Liver (tissue), 9 donors: ENCODE results near the gene NFIX. TPM values are rescaled to one million over a fixed set of nuclear protein-coding genes. Genes with fewer than 3 reads are reported as not detected.

ENCODE experiments used
- DNase-seq: peaks from one replicate; pipeline ENCODE4 v3.0.0-alpha.2; 2017; ENCODE audit warnings: low spot score
- H3K27ac ChIP-seq, 2 donors: one replicate each; pipeline ENCODE4 v1.7.0; 2013; ENCODE audit warnings: inconsistent platforms in 2 of 2, low read length in 2 of 2, control low read depth in 1 of 2, low read depth in 1 of 2, mild to moderate bottlenecking in 1 of 2
- H3K27me3 ChIP-seq, 4 donors: one replicate each; pipeline versions ENCODE4 v1.6.1 to v1.7.0; 2013; ENCODE audit warnings: low read length in 3 of 4, inconsistent platforms in 1 of 4, mild to moderate bottlenecking in 1 of 4, moderate library complexity in 1 of 4; ENCODE audit not compliant: control insufficient read depth in 4 of 4, insufficient read depth in 4 of 4
- H3K36me3 ChIP-seq, 4 donors: one replicate each; pipeline versions ENCODE4 v1.6.1 to v1.7.0; 2013; ENCODE audit warnings: low read length in 3 of 4, mild to moderate bottlenecking in 3 of 4, low read depth in 1 of 4, moderate library complexity in 1 of 4; ENCODE audit not compliant: control insufficient read depth in 4 of 4, insufficient read depth in 3 of 4
- H3K4me1 ChIP-seq, 4 donors: one replicate each; pipeline versions ENCODE4 v1.6.1 to v1.7.0; 2013; ENCODE audit warnings: low read length in 3 of 4, mild to moderate bottlenecking in 3 of 4, moderate library complexity in 1 of 4; ENCODE audit not compliant: control insufficient read depth in 4 of 4, insufficient read depth in 4 of 4
- H3K4me3 ChIP-seq, 3 donors: one replicate each; pipeline versions ENCODE4 v1.6.1 to v1.7.0; 2013; ENCODE audit warnings: low read length in 3 of 3, control low read depth in 1 of 3, low read depth in 1 of 3, mild to moderate bottlenecking in 1 of 3
- H3K9ac ChIP-seq, 2 donors: one replicate each; pipeline ENCODE4 v1.7.0; 2013; ENCODE audit warnings: low read length in 2 of 2, mild to moderate bottlenecking in 2 of 2, moderate library complexity in 2 of 2, control low read depth in 1 of 2, low read depth in 1 of 2
- H3K9me3 ChIP-seq, 4 donors: one replicate each; pipeline versions ENCODE4 v1.6.1 to v1.7.0; 2013; ENCODE audit warnings: low read length in 3 of 4; ENCODE audit not compliant: control insufficient read depth in 4 of 4
- EGR1 ChIP-seq, 2 donors: IDR thresholded peaks; 2 replicates each; pipeline ENCODE4 v1.6.1; 2016 to 2018; ENCODE audit warnings: antibody characterized with exemption in 2 of 2, low read depth in 2 of 2
- FOXA1 ChIP-seq: IDR thresholded peaks from 2 replicates; pipeline ENCODE4 v1.6.1; 2016; ENCODE audit warnings: antibody characterized with exemption
- GABPA ChIP-seq, 2 donors: IDR thresholded peaks in 1 of 2; conservative IDR thresholded peaks in 1 of 2; 2 replicates each; pipeline ENCODE4 v1.6.1; 2016; ENCODE audit warnings: antibody characterized with exemption in 2 of 2, mild to moderate bottlenecking in 1 of 2, moderate library complexity in 1 of 2
- HNF4A ChIP-seq, 2 donors: conservative IDR thresholded peaks; 2 replicates each; pipeline ENCODE4 v1.6.1; 2016; ENCODE audit warnings: antibody characterized with exemption in 2 of 2, mild to moderate bottlenecking in 2 of 2
- HNF4G ChIP-seq: IDR thresholded peaks from 2 replicates; pipeline ENCODE4 v1.6.1; 2016; ENCODE audit warnings: antibody characterized with exemption
- NR2F2 ChIP-seq: IDR thresholded peaks from 2 replicates; pipeline ENCODE4 v1.6.1; 2016; ENCODE audit warnings: antibody characterized with exemption
- RAD21 ChIP-seq, 2 donors: IDR thresholded peaks; 2 replicates each; pipeline ENCODE4 v1.6.1; 2016; ENCODE audit warnings: antibody characterized with exemption in 2 of 2, mild to moderate bottlenecking in 2 of 2
- RXRA ChIP-seq, 2 donors: IDR thresholded peaks; 2 replicates each; pipeline ENCODE4 v1.6.1; 2017 to 2018; ENCODE audit warnings: antibody characterized with exemption in 2 of 2, mild to moderate bottlenecking in 1 of 2
- SP1 ChIP-seq: IDR thresholded peaks from 2 replicates; pipeline ENCODE4 v1.6.1; 2018; ENCODE audit warnings: antibody characterized with exemption, mild to moderate bottlenecking
- TAF1 ChIP-seq: conservative IDR thresholded peaks from 2 replicates; pipeline ENCODE4 v1.6.1; 2016; ENCODE audit warnings: antibody characterized with exemption, mild to moderate bottlenecking
- YY1 ChIP-seq: IDR thresholded peaks from 2 replicates; pipeline ENCODE4 v1.6.1; 2016; ENCODE audit warnings: antibody characterized with exemption, mild to moderate bottlenecking
- ZBTB33 ChIP-seq: IDR thresholded peaks from 2 replicates; pipeline ENCODE4 v1.6.1; 2016; ENCODE audit warnings: antibody characterized with exemption
- WGBS: extraction: QIAGEN DNeasy Blood & Tissue Kit; methylation state at CpG from one replicate; pipeline ENCODE4 v1.1.7; 2013; 5-methylcytosine and 5-hydroxymethylcytosine counted together
- polyA plus RNA-seq, 2 donors: library from polyadenylated mRNA; stranded (reverse) in 1 of 2; unstranded in 1 of 2; fragments of 200-250 nt in 1 of 2; fragments of >200 nt in 1 of 2; fragmentation: Nextera tagmentation in 1 of 2; extraction: Ambion mirVana in 1 of 2; gene quantifications; one replicate each; pipeline versions ENCODE4 v1.2.1 to v1.2.3, GENCODE V29; 2013 to 2015
- total RNA-seq, 2 donors: library from RNA; depleted of rRNA; stranded (reverse); fragments of >200 nt; gene quantifications; one replicate each; pipeline ENCODE4 v1.2.3, GENCODE V29; 2014
- TF ChIP-seq, protein P1 (sequence below): IDR thresholded peaks from 2 replicates; pipeline ENCODE4 v1.6.1; 2016; ENCODE audit warnings: antibody characterized with exemption
- donor health status: healthy.
- donor health status: healthy.
- donor health status: healthy.
- donor health status: healthy.
- donor health status: healthy.

Gene NFIX
- total and polyA plus RNA-seq, 4 donors: 3.3 to 18.4 (median 12.6) TPM

DNA sequence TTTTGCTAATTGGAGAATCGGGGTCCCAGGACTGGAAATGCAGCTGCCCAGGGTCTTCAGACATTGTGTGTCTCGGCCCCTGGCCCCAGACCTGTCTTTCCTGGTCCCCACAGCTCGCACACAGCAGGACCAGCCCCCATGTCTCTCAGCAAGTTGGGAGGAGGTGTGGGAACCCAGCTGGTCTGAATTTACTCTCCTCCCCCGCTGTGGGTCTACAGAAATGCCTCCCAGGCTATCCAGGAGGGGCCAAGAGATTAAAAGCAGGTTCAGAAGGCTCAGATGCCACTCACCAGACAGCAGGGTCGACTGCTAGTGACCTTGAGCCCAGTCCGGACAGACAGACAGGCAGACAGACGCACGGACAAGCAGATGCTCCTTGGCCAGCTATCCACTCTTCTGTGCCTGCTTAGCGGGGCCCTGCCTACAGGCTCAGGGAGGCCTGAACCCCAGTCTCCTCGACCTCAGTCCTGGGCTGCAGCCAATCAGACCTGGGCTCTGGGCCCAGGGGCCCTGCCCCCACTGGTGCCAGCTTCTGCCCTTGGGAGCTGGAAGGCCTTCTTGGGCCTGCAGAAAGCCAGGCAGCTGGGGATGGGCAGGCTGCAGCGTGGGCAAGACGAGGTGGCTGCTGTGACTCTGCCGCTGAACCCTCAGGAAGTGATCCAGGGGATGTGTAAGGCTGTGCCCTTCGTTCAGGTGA lies 25.8 kb upstream of the NFIX start, which contains the start of gene DAND5:
TSS of gene DAND5 (plus strand) at position 285 of the 697 bp plus-strand sequence. CDS start at position 370, 85 bp downstream.
- no peaks in the 10 kb centered on the region for H3K27me3 ChIP-seq
- 56% methylated on average over 14 of the region's 14 CpGs for WGBS
- no peaks in the 10 kb centered on the region for H3K36me3 ChIP-seq
- no peak within 1 kb of the TSS for H3K27ac ChIP-seq
- TF ChIP-seq RXRA (IDR thresholded peaks at IDR 0.05): no peak
- TF ChIP-seq NR2F2: no peak
- H3K9me3 ChIP-seq: no peaks in the 10 kb centered on the region
- no peak for DNase-seq
- no peak within 1 kb of the TSS for H3K4me3 ChIP-seq
- H3K9ac ChIP-seq: no peak within 1 kb of the TSS
- peaks cover 0 to 15% (median 10%) of the 10 kb centered on the region in 4 donors for H3K4me1 ChIP-seq

DNA sequence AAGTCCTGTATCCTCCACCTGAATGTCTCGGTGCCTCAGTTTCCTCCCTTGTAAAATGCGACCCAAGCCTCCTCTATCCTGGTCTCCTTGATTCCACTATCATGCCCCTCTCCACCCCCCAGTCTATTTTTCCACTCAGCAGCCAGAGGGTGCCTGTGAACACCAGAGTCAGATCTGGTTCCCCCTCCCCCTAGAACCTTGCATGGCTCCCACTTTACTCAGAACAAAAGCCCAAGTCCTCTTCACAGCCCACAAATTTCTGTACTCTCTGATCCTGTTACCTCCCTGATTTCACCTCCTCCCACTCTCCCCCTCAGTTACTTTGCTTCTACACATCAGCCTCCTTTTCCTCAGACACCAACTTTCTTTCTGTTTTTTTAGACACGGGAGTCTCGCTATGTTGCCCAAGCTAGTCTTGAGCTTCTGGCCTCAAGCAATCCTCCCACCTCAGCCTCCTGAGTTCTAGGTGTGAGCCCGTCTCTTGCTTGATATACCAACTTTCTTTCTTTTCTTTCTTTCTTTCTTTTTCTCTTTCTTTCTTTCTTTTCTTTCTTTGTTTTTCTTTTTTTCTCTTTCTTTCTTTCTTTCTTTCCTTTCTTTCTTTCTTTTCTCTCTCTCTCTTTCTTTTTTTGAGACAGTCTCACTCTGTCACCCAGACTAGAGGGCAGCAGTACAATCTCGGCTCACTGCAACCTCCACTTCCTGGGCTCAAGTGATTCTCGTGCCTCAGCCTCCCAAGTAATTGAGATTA lies 25.0 kb upstream of the NFIX start:
- H3K27me3 ChIP-seq: no peaks in the 10 kb centered on the region
- H3K36me3 ChIP-seq: no peaks in the 10 kb centered on the region
- peaks cover 0 to 12% (median 6%) of the 10 kb centered on the region in 4 donors for H3K4me1 ChIP-seq
- H3K4me3 ChIP-seq: no peak overlapping the region
- H3K9ac ChIP-seq: no peak overlapping the region
- DNase-seq: no peak
- H3K27ac ChIP-seq: no peak overlapping the region
- no peaks in the 10 kb centered on the region for H3K9me3 ChIP-seq
- WGBS: 91% methylated on average over 7 of the region's 7 CpGs
- TF ChIP-seq HNF4G: no peak
- TF ChIP-seq ZBTB33: no peak
- no peak for TF ChIP-seq TAF1
- no peak for TF ChIP-seq EGR1 (IDR thresholded peaks at IDR 0.05; ENCODE audit: low read depth in 2 of 2)
- no peak for TF ChIP-seq GABPA (IDR thresholded peaks at IDR 0.05 in 1 of 2, conservative IDR thresholded peaks at IDR 0.05 in 1 of 2)
- no peak for TF ChIP-seq RAD21 (IDR thresholded peaks at IDR 0.05)
- TF ChIP-seq NR2F2: no peak
- TF ChIP-seq FOXA1: no peak
- no peak for TF ChIP-seq YY1
- TF ChIP-seq, protein P1, sequence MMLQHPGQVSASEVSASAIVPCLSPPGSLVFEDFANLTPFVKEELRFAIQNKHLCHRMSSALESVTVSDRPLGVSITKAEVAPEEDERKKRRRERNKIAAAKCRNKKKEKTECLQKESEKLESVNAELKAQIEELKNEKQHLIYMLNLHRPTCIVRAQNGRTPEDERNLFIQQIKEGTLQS: no peak
- no peak for TF ChIP-seq SP1

DNA sequence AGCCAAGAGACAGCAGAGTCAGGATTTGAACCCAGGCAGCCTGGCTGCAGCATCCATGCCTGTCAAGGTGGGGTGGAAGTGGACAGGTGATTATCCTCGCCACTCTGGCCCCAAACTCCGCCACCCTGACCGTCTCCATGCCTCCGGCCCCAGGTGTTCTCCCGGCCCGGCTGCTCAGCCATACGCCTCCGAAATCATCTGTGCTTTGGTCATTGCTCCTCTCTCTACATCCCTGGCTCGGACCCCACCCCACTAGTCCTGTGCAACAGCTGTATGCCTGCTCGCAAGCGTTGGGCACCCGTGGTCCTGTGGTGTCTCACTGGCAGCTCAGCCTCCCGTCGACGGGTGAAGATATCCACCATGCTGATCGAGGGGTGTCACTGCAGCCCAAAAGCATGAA lies 22.0 kb upstream of the NFIX start:
- H3K36me3 ChIP-seq: no peaks in the 10 kb centered on the region
- no peaks in the 10 kb centered on the region for H3K9me3 ChIP-seq
- no peak overlapping the region for H3K4me3 ChIP-seq
- WGBS: 89% methylated on average over 16 of the region's 16 CpGs
- TF ChIP-seq RAD21 (IDR thresholded peaks at IDR 0.05) (no peak), NR2F2 (no peak), GABPA (IDR thresholded peaks at IDR 0.05 in 1 of 2, conservative IDR thresholded peaks at IDR 0.05 in 1 of 2) (no peak), HNF4A (conservative IDR thresholded peaks at IDR 0.05) (no peak), TAF1 (no peak)
- TF ChIP-seq, protein P1: no peak
- DNase-seq: no peak
- H3K27me3 ChIP-seq: no peaks in the 10 kb centered on the region
- peaks cover 0 to 7% (median 4%) of the 10 kb centered on the region in 4 donors for H3K4me1 ChIP-seq
- no peak overlapping the region for H3K27ac ChIP-seq
- no peak overlapping the region for H3K9ac ChIP-seq
